Measurements from ENCODE around the gene PRRX2.

DNA sequence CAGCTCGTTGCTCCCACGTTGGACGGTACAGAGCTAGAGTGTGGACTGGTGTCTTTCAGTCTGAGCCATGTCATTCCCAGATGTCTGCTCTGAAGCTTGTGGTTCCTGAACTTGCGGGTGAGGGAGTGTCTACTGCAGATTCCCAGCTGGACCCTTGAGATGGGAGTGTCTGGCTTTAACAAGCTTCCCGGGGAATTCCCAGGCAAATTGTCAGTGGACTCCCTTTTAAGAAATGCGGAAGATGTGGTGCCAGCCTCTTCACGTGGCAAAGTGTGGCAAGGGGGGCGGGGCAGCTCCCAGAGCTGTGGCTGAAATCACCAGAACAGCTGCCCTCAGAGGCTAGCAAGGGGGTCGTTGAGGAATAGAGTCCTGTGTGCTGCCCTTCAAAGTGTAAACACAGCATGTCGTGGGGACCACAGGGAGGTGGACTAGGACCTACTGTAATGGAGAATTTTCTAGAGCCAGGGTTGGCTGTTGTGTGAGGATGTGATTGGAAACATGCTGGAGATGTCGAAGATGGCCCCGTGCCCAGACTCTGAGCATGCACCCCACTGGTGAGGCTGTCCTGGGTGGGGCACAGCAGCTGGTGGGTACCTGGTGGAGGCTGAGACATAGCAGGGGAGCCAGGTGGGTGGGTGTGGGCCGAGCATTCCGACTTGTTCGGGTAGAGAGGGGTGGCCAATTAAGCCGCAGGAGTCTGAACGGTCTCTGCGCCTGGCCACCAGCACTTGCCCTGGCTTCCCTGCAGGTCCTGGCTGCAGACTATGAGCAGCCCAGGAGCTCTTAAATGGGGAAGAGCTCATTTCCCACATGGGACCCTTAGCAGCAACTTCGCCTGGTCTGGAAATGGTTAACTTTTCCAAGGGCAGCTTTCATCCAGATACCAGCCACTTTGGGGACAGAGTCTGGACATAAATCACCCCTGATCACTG lies 37.4 kb downstream of the PRRX2 start:
- no peak for TF ChIP-seq CTCF (IDR thresholded peaks at IDR 0.05)
- TF ChIP-seq POLR2A (IDR thresholded peaks at IDR 0.05) = no peak
- TF ChIP-seq EP300 (IDR thresholded peaks at IDR 0.05) = peak in 1 of 2 donors; percentile 39
